Measurements from ENCODE around the gene ATP7B.

ATP7B gene

DNA sequence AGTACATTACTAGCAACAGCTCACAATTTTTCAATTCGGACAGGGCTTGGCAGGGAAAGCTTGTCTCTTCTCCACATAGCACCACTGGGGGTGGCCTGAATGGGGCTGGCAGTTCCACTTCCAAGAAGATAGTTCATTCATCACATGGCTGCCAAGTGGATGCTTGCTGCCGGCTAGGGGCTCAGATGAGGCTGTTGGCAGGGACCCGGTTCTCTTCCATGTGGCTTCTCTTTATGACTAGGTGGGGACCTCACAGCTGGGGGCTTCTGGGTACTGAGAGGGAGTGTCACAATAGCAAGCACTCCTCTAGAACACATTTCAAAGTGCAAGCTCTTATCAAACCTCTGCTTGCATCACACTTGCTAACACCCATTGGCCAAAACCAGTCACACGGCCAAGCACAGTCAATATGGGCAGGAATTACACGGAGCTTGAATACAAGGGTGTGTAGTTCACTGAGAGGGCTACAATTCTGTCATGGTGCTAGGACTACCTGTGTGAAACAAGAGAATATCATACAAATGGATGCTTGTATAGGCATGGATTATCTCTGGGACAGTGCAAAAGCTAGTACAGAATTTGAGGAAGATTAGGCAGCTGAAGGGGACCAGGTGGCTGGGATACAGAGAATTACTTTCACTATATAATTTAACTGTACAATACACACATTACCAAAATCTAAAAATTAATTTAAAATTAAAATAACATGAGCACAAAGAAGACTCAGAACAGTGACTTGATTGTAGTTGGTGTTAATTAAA, 32.3 kb downstream of the ATP7B start:
- no peak for DNase-seq (ENCODE audit: low spot score)

- no peak for DNase-seq (ENCODE audit: low spot score)
Measured at GRCh38 chr13:51977625-51978024, 33.6 kb downstream of the ATP7B start.

DNA sequence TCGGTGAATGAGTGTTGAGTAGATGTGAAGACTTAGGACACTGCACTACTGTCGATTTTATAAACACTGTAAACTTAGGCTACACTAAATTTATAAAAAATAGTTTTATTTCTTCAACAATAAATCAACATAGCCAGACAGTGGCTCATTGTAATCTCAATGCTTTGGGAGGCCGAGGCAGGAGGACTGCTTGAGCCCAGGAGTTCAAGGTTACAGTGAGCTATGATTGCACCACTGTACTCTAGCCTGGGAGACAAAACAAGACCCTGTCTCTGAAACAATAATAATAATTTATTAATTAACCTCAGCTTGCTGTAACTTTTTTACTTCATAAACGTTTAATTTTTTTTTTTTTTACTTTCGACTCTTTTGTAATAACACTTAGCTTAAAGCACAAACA, 34.4 kb downstream of the ATP7B start:
- no peak for DNase-seq (ENCODE audit: low spot score)

GRCh38 chr13:51976423-51976822, 34.8 kb downstream of the ATP7B start:
- no peak for DNase-seq (ENCODE audit: low spot score)

DNA sequence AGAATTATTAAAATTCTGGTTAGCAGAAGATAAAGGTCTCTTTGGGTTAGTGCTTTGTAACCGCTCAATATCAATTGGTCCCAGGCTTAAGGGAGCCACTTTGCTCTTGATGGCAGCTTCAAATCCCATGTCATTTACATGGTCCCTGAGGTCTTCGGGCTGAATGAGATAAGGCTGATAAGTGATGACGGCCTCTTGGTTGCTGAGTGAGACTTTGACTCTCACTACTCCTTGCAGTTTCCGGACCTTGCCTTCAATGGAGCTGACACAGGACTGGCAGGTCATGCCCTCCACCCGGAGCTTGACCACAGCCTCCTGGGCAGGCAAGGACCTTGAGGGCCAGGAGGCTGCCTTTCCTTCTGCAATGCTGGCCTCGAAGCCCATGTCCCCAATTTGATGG, 36.8 kb downstream of the ATP7B start:
- no peak for DNase-seq (ENCODE audit: low spot score)

DNA sequence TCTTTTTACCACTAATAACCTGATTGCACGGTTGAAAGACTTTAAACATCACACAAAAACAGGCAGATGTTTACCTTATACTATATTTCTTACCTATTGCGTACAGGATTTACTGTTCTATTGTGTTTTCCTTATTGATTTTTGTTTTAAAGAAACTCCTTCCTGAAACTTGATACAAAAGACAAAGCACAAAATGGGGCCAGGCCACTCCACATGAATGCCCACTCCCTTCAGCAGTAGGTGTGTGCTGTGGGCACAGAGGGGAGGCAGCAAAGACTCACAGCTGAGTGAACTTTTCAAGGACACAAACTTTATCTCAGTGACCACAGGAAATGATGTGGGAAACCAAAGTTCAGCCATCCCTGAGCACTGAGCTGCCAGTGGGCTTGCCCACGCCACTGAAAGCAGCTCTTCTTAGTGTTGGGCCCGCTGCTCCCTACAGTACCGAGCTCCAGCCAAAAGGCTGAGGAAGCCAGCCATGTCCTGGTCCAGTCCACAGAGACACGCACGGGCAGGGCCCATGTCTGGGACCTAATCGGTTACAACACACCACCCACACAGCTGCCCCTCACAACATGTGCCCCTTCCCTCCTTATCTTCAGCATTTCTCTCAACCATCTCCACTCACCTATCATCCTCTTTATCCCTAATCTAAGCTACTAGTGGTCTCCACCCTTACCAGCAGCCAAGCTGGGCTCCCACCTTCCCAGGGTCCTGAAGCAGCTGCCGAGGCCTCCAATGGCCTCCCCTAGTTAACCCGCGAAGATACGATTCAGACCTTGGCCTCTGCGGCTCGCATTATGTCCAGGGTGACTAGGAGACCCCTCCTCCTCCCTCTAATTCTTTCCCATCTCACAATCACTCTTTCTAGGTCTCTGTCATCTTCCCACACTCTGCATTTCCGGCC, 39.5 kb downstream of the ATP7B start:
- no peak for DNase-seq (ENCODE audit: low spot score)

DNA sequence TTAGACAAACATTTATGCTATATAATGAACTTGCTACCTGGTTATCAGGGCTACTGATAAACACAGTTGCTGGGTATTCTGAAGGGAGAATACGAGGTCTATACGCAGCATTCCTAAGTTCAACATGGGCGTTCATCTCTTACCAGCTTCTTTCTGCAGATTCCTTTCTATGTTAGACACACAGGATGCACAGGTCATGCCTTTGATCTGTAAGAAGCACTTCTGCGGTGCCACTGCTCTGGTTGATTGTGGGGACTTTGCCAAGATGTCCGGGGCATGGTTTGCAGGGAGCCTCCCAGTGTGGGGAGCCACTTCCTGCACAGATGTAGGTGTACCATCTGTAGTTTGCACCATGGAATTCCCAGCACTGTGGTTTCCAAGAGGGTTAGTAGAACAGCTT, 40.9 kb downstream of the ATP7B start:
- DNase-seq (ENCODE audit: low spot score) = no peak

- no peak for DNase-seq (ENCODE audit: low spot score)
Measured at GRCh38 chr13:51967482-51968446, 43.5 kb downstream of the ATP7B start.

DNA sequence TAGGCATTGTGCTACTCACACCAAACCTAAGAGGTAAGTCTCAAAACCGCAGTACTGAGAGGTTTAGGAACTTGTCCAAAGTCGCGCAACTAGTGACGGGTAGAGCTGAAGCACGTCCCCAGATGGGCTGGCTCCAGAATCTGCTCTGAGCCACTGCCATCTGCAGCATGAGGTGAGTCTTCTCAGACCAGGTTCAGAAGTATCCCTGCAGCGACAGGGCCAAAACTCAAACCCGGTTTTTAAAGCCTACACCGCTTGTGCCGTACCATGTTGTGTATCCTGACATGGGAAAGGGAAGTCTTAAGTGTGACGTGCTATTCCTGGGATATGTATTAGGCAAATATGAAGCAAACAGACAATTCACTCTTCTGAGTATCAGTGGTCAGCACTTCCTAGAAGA, 45.1 kb downstream of the ATP7B start:
- DNase-seq (ENCODE audit: low spot score) = no peak

DNA sequence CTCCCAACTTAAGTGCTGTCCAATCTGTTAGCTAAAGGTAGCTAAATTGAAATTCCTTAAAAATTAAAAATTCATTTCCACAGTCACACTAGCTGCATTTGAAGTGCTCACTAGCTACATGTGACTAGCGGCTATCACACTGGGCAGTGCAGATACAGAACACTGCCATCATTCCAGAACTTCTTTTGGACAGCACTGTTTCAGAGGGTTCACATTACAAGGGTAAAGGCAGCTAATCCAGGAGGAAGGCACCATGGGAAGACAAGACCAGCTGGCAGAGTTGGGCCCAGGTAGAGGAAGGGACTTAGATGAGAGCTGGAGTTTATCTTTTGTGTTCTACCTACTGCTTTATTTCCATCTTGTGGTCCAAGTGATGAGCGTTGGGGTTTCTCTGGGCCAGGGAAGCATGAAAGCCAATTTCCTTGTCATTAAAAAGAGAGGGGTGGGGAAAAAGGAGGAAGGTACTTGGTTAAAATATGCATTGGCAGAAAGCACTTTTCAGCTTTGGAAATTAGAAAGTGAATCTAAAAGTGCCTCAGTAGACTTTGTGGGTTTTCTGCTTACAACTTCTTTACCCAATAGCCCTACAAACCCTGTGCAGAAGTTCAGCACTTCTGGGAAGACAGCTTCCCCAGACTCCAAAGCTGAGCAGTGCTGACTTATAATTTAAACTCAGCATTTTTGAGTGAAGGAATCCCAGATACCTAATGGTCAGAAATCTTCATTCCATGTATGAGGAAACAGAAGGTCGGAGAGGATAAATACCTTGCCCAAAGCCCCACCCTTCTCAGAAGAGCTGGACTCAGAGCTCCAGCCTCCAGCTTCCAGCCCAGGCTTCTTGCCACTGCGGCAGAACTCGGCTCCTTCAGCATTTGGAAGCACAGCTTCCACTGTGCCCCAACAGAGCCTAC, 49.5 kb downstream of the ATP7B start:
- no peak for DNase-seq (ENCODE audit: low spot score)

DNA sequence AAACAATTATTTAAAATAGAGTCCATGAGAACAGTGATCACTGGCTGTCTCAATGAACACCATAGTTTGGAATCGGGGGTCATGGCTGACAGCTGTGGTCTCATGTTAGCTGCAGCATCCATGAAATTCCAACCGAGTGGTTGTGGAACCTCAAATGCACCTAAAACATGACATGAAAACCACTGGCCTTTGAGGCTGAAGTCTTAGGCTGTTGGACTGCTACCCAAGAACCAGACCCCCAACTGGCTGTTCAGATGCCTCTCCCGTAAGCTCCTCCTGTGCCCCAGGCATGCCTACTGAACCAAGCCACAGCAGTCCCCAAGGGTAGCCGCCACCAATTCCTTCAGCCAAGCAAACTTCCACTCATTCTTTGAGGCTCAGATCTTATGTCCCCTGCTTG, 50.5 kb downstream of the ATP7B start:
- no peak for DNase-seq (ENCODE audit: low spot score)

DNA sequence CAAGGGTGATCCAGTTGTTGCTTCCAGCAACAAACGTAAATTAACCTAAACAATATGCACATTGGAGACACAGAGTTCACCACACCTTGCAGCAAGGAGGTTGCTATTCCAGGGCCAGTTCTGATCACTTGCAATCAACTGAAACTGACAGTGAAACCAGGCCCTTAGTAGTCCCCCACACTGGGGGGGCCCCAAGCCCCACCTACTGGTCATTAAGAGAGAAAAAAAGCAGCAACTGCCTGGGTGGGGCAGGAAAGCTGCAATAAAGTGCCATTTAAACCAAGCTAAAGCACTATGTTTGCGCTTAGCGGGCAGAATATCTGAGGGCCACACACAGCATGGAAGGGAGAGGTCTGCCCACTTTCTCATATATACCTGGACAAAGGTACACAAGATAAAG, 51.5 kb downstream of the ATP7B start:
- no peak for DNase-seq (ENCODE audit: low spot score)

- DNase-seq (ENCODE audit: low spot score) = no peak
Measured at GRCh38 chr13:51958217-51958547, 53.1 kb downstream of the ATP7B start.

DNA sequence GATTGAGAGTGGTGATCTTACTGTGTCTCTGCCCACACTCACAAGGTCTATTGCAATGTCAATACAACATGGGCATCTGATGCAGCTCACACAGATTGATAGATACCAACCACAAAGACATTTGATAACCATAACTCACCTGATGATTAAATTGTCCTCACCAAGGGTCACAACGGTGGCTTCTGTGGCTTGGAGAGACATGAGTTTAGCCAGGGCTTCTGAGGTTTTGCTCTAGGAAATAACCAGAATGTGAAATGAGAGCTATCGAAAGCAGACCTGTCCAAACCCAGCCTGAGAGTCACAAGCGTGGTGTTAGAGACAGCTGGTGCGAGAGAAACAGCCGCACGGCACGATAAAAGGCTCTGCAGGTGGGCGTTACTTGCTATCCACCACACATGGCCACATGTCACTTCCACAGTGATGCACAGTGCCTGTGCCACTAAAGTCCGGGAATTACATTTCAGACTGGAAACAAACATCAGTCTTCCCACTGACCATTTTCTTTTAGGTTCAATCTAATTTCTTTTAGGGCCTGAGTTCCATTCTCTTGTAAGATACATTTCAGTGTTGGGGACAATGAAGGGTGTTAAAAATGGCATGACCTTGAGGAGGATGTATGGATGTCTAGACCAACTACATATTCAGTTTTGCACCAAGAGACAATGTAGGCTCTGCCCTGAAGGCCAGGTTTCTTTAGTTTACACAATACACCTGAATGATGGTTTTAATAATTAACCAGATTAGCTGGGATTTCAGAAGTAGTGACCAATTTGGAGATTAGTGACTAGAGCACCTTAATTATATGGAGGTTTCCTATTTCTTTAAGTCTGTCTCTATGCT, 53.7 kb downstream of the ATP7B start:
- DNase-seq (ENCODE audit: low spot score) = no peak

GRCh38 chr13:51956717-51957116, 54.5 kb downstream of the ATP7B start:
- no peak for DNase-seq (ENCODE audit: low spot score)

DNA sequence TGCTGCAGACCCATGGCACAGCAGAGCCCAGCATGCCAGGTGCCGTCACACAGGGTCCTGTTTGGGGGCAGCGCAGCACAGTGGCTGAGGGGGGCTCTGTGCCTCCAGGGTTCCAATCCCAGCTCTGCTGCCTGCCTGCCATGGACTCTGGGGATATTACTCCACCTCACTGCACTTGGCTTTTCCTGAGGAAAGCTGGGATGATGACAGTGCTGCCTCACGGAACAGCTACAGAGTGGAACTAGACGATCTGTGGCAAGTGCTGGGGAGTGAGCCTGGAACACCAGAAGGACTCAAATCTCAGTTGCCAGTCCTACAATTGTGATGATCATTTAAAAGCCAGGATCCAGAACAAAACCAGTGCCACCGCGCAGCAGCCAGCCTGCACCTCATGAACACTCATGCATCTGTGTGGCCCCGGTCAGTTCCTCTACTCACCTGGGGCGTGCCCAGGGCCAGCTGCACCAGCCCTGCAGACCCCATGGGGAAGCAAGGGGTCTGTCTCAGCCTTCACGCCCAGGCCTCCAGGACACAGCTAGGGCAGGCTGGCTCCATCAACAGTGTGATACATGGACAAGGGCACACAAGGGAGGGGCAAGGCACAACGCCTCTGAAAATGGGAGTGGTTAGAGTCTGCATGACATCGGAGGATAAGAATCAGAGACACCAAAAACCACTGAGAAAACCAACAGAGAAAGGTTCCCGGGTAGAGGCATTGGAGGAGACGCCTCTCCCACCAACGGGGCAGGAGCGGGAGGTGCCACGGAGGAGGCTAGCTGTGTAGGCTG, 55.2 kb downstream of the ATP7B start:
- no peak for DNase-seq (ENCODE audit: low spot score)

GRCh38 chr13:51955281-51955771, 55.9 kb downstream of the ATP7B start:
- no peak for DNase-seq (ENCODE audit: low spot score)

DNA sequence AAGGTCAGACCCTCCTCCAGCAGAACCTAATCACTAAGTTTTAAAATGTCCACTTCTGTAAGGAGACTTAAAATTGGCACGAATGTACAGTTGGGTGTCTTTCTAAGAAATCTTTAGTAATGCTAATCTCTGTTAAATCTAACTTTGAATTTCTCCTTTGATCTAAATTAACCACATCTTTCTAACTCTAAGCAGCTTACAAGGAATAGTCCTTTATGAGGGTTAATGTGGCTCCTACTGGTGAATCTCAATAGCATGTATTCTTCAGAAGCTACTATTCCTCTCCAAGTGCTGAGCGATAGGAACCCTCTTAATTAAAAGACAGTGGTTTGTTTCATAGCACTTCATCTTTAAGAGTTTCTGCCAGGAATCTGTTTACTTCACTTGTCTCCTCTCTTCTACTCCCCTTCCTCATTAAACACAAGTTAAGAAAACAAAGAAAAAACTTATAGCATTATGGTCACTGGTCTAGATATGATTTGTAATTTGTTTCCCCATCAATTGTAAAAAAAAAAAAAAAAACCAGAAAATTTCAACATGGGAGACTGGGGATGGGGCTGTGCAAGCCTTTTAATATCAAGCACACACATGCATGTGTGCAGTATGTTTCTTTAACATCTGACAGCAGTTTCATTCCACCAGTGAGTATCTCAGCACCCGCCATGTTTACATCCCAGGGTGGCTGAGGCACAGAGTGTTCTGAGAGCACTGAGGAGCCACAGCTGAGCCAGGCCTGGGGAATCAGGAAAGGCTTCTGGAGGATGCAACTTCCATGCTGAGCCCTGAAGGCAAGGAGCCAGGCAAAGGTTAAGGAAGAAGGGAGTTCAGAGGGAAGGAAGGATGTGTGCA, 57.7 kb downstream of the ATP7B start:
- DNase-seq (ENCODE audit: low spot score) = no peak

All from AG08395 (cell line).